GM11168 (cell line): Measurements from ENCODE around the gene AKR1A1.
"Not testable (repeated sequence)": the region's sequence is repeated elsewhere in the genome, so short reads cannot be mapped to it uniquely, and the experiment has no call there.

Experiments used
- in situ Hi-C: fragments of 300-500 bp; cut with MboI; formaldehyde crosslinking; loops from one replicate; pipeline ENCODE4 v1.12.0; 2022; ENCODE audit warnings: low sequenced_read_pairs; ENCODE audit not compliant: unreplicated experiment

Gene AKR1A1

DNA sequence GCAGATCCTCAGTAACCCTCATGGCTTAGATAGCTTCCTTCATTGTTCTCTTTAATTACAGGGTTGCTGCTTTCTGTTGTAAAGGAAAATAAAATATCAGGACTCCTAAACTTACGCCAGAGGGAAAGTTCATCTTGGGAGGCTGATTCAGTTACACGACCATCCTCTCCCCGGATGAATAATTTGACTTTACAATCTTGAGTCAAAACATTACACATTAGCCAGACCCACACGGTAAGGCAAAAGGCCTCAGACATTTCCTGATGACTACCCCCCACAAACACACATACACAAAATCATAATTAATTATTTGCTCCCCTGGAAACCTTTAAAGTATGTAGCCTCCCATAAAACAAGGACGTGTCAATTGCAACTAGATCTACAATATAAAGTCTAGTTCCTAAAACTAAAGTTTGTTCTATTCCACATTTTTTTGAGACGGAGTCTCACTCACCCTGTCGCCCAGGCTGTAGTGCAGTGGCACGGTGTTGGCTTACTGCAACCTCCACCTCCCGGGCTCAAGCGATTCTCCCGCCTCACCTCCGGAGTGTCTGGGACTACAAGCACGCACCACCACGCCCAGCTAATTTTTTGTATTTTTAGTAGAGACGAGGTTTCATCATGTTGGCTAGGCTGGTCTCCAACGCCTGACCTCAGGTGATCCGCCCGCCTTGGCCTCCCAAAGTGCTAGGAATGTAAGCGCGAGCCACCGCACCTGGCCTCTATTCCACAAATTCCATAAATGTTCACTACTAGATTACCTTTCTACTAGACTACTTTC, 28.1 kb upstream of the AKR1A1 start:
- in situ Hi-C loops, result no loop called here

DNA sequence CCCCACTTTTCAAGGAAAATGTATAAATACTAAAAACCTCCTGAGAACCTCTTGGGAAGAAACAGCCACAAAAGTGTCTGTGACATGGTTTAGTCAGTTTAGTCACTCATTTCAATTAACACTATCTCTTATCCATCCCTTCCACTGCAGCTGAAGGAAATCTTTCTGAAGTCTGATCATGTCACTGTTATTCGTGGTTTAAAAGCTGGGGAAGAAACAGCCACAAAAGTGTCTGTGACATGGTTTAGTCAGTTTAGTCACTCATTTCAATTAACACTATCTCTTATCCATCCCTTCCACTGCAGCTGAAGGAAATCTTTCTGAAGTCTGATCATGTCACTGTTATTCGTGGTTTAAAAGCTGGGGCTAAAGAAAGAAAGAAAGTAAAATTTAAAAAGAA, 27.1 kb upstream of the AKR1A1 start:
- in situ Hi-C loops, result not testable (repeated sequence)

DNA sequence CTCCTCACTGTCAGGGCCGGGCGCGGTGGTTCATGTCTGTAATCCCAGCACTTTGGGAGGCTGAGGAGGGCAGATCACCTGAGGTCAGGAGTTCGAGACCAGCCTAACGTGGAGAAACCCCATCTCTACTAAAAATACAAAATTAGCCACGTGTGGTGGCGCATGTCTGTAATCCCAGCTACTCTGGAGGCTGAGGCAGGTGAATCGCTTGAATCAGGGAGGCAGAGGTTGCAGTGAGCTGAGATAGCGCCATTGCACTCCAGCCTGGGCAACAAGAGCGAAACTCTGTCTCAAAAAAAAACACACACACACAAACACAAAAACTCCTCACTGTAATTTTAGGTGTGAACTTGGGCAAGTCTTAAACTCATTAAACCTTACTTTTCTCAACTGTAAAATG, 26.7 kb upstream of the AKR1A1 start:
- in situ Hi-C loops, result not testable (repeated sequence)

DNA sequence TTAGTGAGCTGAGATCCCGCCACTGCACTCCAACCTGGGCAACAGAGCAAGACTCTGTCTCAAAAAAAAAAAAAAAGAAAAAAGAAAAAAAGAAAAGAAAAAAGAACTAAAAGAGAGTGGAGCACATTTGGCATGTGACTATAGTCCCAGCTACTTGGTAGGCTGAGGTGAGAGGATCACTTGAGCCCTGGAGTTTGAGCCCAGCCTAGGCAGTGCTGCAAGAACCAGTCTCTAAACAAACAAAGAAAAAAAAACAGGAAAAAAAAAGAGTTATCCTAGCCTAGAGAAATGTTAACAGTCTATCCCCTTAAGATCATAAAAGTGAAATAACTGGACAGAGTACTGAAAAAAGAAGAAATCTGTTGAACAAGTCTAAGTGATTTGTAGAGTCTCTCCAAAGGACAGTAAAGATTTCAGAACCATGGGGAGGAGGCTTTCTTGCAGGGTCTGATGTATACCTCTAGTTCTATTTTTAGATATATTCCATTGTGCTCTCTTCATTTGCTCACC, 24.4 kb upstream of the AKR1A1 start:
- in situ Hi-C loops, result no loop called here

DNA sequence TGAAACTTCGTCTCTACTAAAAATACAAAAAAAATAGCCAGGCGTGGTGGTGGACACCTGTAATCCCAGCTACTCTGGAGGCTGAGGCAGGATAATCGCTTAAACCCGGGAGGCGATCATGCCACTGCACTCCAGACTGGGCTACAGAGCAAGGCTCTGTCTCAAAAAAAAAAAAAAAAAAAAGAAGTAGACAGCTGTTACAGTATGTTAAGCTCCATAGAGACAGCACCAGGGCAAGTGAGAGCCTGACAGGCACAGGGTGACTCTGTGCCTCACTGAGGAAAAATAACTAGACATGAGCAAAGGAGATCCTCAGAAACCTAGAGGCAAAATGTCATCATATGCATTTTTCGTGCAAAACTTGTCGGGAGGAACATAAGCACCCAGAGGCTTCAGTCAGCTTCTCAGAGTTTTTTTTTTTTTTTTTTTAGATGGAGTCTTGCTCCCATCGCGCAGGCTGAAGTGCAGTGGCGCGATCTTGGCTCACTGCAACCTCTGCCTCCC, 19.9 kb upstream of the AKR1A1 start:
- in situ Hi-C loops, result no loop called here

DNA sequence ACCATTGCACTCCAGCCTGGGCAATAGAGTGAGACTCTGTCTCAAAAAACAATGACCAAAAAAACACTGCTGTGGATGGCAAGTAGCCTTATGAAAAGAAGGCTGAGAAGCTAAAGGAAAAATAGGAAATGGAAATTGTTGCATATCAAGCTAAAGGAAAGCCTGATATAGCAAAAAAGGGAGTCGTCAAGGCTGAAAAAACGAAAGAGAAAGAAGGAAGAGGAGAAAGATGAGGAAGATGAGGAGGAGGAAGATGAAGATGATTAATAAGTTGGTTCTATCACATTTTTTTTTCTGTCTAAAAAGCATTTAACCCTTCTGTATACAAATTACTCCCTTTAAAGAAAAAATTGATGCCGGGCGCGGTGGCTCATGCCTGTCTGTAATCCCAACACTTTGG, 18.8 kb upstream of the AKR1A1 start:
- in situ Hi-C loops, result no loop called here

DNA sequence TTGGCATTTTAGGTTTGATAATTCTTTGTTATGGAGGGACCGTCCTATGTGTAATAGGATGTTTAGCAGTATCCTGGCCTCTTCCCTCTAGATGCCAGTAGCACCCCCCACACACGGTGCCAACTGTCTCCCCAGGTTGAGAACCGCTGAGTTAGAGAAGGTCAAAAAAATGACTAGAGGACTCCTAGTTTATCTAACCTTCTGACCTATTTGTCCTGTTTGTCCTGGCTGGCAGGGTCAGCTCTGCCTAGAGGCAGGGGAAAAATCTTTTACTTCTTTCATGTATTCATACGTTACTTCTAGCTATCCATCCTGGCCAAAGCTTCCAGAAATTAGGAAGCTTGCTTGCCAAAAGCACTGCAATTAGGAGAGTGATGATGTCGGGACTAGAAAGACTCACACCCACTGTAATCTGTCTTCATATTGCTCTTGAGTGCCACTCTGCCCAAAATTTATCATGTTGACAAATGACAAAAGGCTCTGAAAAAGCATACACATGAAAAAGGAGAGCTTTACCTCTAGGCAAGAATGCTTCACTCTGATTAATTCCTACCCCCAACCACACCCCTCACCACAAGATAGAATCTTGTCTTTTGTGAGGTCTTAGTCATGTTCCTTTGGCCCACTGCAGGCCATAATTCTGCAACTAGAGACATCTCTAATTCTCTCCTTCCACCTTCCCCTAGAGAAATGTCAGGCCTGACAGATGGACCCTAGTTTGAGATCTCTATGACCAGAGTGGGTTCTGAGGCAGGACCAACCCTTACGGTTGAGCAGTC, 14.4 kb upstream of the AKR1A1 start:
- in situ Hi-C loops, result no loop called here

DNA sequence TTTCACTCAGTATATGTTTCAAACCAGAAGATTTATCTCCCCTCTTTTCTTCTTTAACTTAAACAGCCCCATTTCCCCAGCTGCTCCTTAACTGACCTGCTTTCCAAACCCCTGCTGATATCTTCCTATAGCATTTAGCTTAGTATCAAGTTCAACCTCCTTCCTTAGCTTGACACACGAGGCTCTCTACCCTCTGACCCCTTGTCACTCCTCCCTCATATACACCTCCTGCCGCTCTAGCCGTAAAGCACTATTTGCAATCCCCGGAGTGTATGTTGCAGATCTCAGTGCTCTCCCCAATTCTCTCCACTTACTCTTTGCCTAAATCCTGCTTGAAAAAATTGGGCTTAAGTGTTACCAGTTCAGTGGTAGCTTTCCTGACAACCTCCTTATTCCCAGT, 13.7 kb upstream of the AKR1A1 start:
- in situ Hi-C loops, result no loop called here

DNA sequence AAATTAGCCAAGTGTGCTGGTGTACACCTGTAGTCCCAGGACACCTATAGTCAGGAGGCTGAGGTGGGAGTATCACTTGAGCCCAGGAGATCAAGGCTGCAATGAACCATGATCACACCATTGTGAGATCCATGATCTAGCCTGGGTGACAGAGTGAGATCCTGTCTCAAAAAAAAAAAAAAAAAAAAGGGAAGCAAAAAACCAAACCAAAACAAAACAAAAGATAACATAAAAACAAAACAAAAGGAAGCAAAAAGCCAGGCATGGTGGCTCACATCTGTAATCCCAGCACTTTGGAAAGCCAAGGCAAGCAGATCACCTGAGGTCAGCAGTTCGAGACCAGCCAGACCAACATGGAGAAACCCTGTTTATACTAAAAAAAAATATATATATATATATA, 9.4 kb upstream of the AKR1A1 start:
- in situ Hi-C loops, result no loop called here

DNA sequence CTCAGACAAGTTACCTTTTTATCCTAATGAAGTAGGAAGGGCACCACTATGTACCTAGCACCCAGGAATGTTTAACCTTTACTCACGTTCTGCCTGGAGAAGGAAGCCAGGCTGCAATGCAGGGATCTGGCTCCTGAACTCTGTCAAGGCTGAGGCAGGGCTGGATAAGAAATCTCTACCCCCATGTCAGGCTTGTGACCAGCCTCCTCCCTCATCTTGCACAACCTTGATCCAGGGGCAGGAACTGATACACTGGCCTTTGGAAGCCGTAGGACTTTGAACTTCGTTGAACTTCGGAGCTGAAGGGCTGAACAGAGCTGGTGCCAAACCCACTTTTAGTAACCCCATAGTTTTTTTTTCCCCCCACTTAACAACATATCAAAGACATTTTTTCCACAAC, 8.0 kb upstream of the AKR1A1 start:
- in situ Hi-C loops, result no loop called here

DNA sequence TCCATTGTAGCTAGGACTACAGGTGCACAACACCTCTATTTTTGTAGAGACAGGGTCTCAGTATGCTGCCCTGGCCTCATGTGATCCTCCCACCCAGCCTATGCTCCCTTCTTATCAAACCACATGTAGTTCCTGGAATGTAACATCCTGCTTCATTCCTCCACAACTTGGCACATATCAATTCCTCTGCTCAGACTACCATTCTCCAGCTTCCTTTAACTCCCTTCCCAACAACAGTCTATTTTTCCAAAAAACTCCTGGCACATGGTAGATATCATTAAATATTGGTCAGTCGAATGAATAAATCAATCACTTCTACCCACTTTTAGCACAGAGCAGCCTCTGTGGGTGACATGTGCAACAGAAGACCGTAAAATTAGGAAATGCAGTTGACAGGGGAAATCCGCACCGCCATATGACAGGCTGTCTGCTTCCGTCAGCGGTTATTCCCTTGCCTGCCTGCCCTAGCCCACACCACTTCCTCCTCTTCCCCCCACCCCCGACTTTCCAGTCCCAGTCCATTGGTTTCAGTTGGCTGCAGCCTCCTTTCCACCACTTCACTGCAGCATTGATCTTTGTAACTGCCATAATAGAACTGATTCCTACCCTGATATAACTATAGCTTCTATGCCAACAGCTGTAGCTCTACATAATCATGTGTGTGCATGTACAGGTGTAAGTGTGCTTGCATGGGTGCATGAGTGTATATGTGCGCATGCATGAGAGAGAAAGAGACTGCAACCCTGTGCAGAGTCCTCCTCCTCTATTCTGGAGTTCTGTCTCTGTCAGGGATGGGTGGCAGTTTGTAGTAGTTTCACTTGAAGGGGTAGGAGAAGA, 6.8 kb upstream of the AKR1A1 start:
- in situ Hi-C loops, result no loop called here

DNA sequence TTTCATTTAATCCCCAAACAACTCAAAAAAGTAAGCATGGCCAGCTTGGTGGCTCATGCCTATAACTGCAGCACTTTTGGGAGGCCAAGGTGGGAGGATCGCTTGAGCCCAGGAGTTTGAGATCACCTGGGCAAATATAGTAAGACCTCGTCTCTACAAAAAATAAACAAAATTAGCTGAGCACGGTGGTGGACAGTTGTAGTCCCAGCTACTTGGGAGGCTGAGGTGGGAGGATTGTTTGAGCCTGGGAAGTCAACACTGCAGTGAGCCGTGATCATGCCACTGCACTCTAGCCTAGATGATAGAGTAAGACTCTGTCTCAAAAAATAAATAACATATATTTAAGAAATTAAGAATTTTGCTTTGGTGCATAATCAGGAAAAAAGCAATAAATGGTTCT, 6.1 kb upstream of the AKR1A1 start:
- in situ Hi-C loops, result no loop called here

DNA sequence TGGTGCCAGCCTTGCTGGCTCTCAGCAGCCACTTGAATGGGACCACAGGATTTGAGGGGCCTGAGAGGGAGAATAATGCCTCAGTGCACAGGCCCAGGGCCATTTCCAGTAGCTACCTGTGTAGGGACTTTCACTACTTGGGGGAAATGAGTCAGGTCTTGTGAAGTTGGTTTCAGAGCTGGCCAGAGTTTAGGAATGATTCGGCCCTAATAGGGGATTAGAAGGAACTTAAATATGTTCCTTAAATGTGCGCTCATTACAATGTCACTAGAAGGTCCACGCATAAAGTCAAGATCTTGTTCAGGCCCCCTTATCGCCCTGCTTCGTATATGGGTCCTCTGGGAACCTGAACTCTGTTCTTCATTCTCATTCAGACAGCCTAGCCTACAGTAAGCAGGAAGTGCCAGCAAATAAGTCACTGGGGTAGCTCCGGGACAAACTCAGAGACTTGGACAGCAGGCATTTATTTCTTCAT, 5.6 kb upstream of the AKR1A1 start:
- in situ Hi-C loops, result no loop called here

DNA sequence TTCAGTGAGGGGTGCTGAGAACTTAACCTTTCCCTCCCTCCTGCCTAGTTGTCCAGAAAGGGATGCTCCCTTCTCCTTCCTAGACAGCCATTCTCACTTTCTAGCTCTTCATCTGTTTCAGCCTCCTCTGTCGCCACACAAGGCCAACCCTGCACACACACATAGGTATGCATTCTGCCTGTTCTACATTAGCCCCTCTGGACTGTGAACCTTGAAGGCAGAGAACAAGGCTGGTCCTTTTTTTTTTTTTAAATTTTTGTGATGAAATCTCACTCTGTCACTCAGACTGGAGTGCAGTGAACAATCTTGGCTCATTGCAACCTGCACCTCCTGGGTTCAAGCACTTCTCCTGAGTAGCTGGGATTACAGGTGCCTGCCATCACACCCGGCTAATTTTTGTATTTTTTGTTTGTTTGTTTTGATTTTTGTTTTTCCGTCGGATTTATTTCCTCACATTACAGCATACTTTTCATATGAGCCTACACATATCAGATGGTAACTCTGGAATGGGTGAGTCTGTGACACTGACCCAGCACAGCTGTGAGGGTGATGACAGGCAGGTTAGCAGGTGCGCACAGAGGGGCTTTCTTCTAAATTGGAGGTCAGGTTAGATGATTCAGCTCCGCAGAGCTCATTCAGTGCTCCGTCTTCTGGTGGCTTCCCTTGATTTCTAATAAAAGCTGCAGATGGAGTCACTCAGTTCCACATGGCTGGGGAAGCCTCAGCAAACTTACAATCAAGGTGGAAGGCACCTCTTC, 4.9 kb upstream of the AKR1A1 start:
- in situ Hi-C loops, result no loop called here

DNA sequence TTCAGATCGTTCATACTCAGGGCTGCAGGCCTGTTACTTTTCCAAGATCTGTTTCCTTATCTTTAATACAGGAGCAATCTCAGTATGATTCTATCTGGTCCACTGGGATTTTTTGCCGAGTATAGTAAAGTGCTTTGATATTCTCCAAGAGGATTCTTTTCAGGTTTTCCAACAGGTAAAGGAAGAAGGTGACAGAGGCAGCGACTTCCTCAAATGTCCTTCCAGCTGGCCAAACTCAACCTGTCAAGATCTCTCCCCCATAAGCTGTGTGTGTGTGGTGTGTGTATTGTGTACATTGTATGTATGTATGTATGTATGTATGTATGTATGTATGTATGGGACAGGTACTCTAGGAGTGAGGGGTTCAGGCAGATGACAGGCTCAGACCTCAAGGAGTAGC, 1.1 kb downstream of the AKR1A1 start:
- in situ Hi-C loops, result no loop called here

DNA sequence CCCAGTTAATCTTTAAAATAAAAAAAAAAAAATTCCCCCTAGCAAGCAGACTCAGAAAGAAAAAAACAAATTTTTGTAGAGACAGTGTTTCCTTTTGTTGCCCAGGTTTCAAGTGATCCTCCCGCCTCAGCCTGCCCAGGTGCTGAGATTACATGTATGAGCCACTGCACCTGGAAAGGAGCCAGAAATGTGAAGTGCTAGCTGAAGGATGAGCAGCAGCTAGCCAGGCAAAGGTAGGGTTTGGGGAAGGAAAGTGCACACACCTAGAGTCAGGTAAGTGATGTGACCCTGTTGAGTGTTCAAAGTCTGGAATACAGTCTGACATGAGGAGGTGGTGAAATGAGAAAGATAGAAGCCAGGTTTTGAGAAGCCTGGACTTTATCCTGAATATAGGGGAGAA, 1.7 kb downstream of the AKR1A1 start:
- in situ Hi-C loops, result no loop called here

DNA sequence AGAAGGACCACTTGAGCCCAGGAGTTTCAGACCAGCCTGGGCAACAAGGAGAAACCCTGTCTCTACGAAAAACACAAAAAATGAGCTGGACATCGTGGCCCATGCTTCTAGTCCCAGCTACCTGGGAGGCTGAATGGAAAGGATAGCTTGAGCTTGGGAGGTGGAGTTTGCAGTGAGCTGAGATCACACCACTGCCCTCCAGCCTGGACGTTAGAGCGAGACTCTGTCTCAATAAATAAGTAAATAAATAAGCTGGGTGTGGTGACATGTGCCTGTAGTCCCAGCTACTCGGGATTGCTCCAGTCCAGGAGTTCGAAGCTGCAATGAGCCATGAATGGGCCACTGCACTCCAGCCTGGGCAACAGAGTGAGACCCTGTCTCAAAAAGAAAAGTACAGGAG, 3.6 kb downstream of the AKR1A1 start:
- in situ Hi-C loops, result no loop called here

DNA sequence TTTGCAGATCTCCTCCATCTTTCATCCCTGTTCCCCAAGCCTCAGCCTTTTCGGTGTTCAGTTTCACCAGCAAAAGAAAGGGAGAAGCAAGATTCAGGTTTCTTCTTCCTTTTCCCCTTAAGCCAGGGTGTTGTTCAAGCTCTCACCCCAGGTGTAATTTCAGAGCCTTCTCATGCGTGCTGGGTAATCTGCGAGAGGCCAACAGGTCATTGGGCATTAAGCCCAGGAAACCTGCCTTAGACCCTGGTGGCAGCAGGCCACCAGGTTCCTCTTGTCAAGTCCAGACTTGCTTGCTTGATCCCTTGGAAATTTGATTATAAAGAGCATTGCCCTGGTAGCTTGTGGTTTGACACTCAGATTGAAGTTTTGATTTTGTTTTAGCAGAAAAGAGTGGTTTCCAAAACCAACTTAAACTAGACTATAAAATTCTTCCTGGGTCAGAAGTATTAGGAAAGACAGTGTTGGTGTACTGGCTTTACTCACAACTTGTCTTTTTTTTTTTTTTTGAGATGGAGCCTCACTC, 6.9 kb downstream of the AKR1A1 start:
- in situ Hi-C loops, result no loop called here

DNA sequence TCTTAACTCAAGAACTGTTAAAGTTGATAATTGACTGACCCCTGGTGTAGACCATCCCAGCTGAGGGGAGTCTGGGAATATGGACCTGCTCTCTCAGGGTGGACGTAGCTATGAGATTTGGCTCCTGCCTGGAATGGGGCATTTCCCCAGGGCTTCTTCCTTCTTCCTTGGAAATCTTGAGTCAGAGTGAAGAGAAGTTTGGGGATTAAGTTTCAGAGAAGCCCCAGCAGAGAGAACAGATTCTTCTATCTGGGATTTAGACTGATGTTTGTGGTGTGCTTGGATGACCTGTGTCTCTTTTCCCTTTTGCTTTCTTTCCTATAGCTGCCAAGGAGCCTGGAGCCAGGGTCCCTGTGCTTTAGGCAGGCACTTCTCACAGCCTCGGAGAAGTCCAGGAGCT, 13.2 kb downstream of the AKR1A1 start:
- in situ Hi-C loops, result no loop called here
